GM12878 (cell line): ENCODE results near the gene TEDC1. TPM values are rescaled to one million over a fixed set of nuclear protein-coding genes. Genes with fewer than 3 reads are reported as not detected.

Experiments used
- ATAC-seq: fragments of 200-7000 bp; cut with Tn5 transposase; 3 replicates; pipeline ENCODE4 v1.9.1; 2020; ENCODE audit warnings: mild to moderate bottlenecking, moderate library complexity
- BruUV-seq: library from RNA; stranded (reverse); fragments of 400-500 nt; replicated peaks from 2 replicates; lab custom pipeline; 2021; lab: Mats Ljungman, UMichigan
- CTCF ChIA-PET: fragments of 300-600 bp; sonication (Branson Sonifier 250); formaldehyde crosslinking; extraction: SDS; loops from one replicate; lab custom pipeline; 2021; ENCODE audit warnings: inconsistent platforms; lab: Yijun Ruan, JAX
- POLR2A ChIA-PET: fragments of 350-600 bp; formaldehyde crosslinking; extraction: SDS; loops from one replicate; lab custom pipeline; 2021; ENCODE audit warnings: inconsistent platforms; lab: Charles Lee
- RAD21 ChIA-PET: fragments of 300-600 bp; sonication (Branson Sonifier 250); formaldehyde crosslinking; loops from one replicate; lab custom pipeline; 2023; ENCODE audit warnings: antibody characterized with exemption; ENCODE audit not compliant: unreplicated experiment; lab: Charles Lee
- SMC1A ChIA-PET: fragments of 300-600 bp; sonication (Branson Sonifier 250); formaldehyde crosslinking; loops from one replicate; lab custom pipeline; 2023; ENCODE audit not compliant: unreplicated experiment, uncharacterized antibody; lab: Charles Lee
- DNase-seq: peaks from one replicate; pipeline ENCODE4 v3.0.0-alpha.2; 2011; ENCODE audit warnings: low read depth, low spot score
- FAIRE-seq: peaks from 3 replicates; lab custom pipeline; 2011; peaks lifted over from hg19 to GRCh38; lab: Jason Lieb, UNC
- H2AFZ ChIP-seq: 2 replicates; pipeline ENCODE4 v1.6.0; 2011; ENCODE audit warnings: low read depth, low read length, control low read depth; ENCODE audit not compliant: control insufficient read depth
- H3K27ac ChIP-seq: 2 replicates; pipeline ENCODE4 v1.5.1; 2011; ENCODE audit warnings: control low read depth; ENCODE audit not compliant: control insufficient read depth, insufficient read depth
- H3K27me3 ChIP-seq, 2 experiments: replicated peaks in 1 of 2; 2 replicates each; pipeline versions ENCODE4 v1.6.0 to v1.6.1; 2011; ENCODE audit warnings: low read length in 1 of 2; ENCODE audit not compliant: control insufficient read depth in 2 of 2, insufficient read depth in 2 of 2
- H3K36me3 ChIP-seq, 2 experiments: 2 replicates each; pipeline ENCODE4 v1.5.1; 2011; ENCODE audit warnings: low read length in 1 of 2; ENCODE audit not compliant: control insufficient read depth in 2 of 2, insufficient read depth in 2 of 2
- H3K4me1 ChIP-seq: 2 replicates; pipeline ENCODE4 v1.6.1; 2011; ENCODE audit warnings: mild to moderate bottlenecking, low read length, moderate library complexity, mixed read lengths; ENCODE audit not compliant: control insufficient read depth, insufficient read depth
- H3K4me2 ChIP-seq: 2 replicates; pipeline ENCODE4 v1.6.0; 2011; ENCODE audit warnings: control low read depth; ENCODE audit not compliant: control insufficient read depth, insufficient read depth
- H3K4me3 ChIP-seq: fragments of 200-600 bp; sonication (generic); 2 replicates; pipeline ENCODE4 v1.5.1; 2016
- H3K79me2 ChIP-seq: 2 replicates; pipeline ENCODE4 v1.6.0; 2011; ENCODE audit warnings: low read length; ENCODE audit not compliant: control insufficient read depth, insufficient read depth
- H3K9ac ChIP-seq: 2 replicates; pipeline ENCODE4 v1.8.0; 2011; ENCODE audit warnings: low read length, control low read depth, mixed read lengths; ENCODE audit not compliant: control insufficient read depth, insufficient read depth
- H3K9me3 ChIP-seq: replicated peaks from 3 replicates; pipeline ENCODE4 v1.5.1; 2011; ENCODE audit warnings: mild to moderate bottlenecking, low read length; ENCODE audit not compliant: control insufficient read depth, insufficient read depth
- H4K20me1 ChIP-seq: 2 replicates; pipeline ENCODE4 v1.6.0; 2011; ENCODE audit not compliant: control insufficient read depth, insufficient read depth
- BMI1 ChIP-seq: fragments of 450-650 bp; IDR thresholded peaks from 2 replicates; pipeline ENCODE4 v1.6.1; 2016; ENCODE audit warnings: mild to moderate bottlenecking, moderate library complexity, borderline replicate concordance
- CREB1 ChIP-seq: IDR thresholded peaks from 2 replicates; pipeline ENCODE4 v1.6.1; 2012; ENCODE audit warnings: low read depth, mild to moderate bottlenecking, inconsistent platforms
- DPF2 ChIP-seq: fragments of 450-650 bp; IDR thresholded peaks from 2 replicates; pipeline ENCODE4 v1.6.1; 2017; ENCODE audit warnings: mild to moderate bottlenecking
- ELK1 ChIP-seq: IDR thresholded peaks from 2 replicates; pipeline ENCODE4 v1.6.1; 2012; ENCODE audit warnings: low read depth, low read length, improper control_type of control experiment
- HDAC2 ChIP-seq: fragments of 200-600 bp; sonication (generic); IDR thresholded peaks from 2 replicates; pipeline ENCODE4 v1.6.1; 2017
- JUND ChIP-seq: IDR thresholded peaks from 2 replicates; pipeline ENCODE4 v1.6.1; 2012; ENCODE audit warnings: low read depth, mild to moderate bottlenecking, low read length, improper control_type of control experiment, moderate library complexity
- KAT2A ChIP-seq: conservative IDR thresholded peaks from 2 replicates; pipeline ENCODE4 v1.6.1; 2011; ENCODE audit warnings: low read depth, low read length; ENCODE audit not compliant: control insufficient read depth
- MYB ChIP-seq: fragments of 150-350 bp; IDR thresholded peaks from 2 replicates; pipeline ENCODE4 v1.6.1; 2014; ENCODE audit warnings: mild to moderate bottlenecking, low read depth, low read length, borderline replicate concordance
- NR2C1 ChIP-seq: fragments of 450-650 bp; IDR thresholded peaks from 2 replicates; pipeline ENCODE4 v1.6.1; 2017; ENCODE audit warnings: antibody characterized with exemption, mild to moderate bottlenecking, moderate library complexity
- NR2F1 ChIP-seq: fragments of 450-650 bp; conservative IDR thresholded peaks from 2 replicates; pipeline ENCODE4 v1.6.1; 2017; ENCODE audit warnings: mild to moderate bottlenecking
- PKNOX1 ChIP-seq: fragments of 450-650 bp; IDR thresholded peaks from 2 replicates; pipeline ENCODE4 v1.6.1; 2016; ENCODE audit warnings: mild to moderate bottlenecking
- RELA ChIP-seq: fragments of 450-650 bp; IDR thresholded peaks from 2 replicates; pipeline ENCODE4 v1.8.0; 2014; ENCODE audit warnings: borderline replicate concordance; ENCODE audit not compliant: partially characterized antibody
- SMARCA5 ChIP-seq: fragments of 450-650 bp; IDR thresholded peaks from 2 replicates; pipeline ENCODE4 v1.6.1; 2017; ENCODE audit warnings: mild to moderate bottlenecking
- SMC3 ChIP-seq: IDR thresholded peaks from 2 replicates; pipeline ENCODE4 v1.6.1; 2011; ENCODE audit warnings: low read length, improper control_type of control experiment, borderline replicate concordance
- SRF ChIP-seq, 2 experiments: IDR thresholded peaks; 2 replicates each; pipeline ENCODE4 v1.6.1; 2011; ENCODE audit warnings: low read depth in 2 of 2, low read length in 2 of 2, mild to moderate bottlenecking in 1 of 2, moderate library complexity in 1 of 2
- TCF3 ChIP-seq: IDR thresholded peaks from 2 replicates; pipeline ENCODE4 v1.6.1; 2012; ENCODE audit warnings: low read depth, mild to moderate bottlenecking, low read length, borderline replicate concordance; ENCODE audit not compliant: insufficient read depth
- YY1 ChIP-seq: IDR thresholded peaks from 2 replicates; pipeline ENCODE4 v1.6.1; 2011; ENCODE audit warnings: low read depth, mild to moderate bottlenecking, low read length
- ZNF217 ChIP-seq: fragments of 450-650 bp; IDR thresholded peaks from 2 replicates; pipeline ENCODE4 v1.6.1; 2017; ENCODE audit warnings: antibody characterized with exemption, mild to moderate bottlenecking
- ZNF687 ChIP-seq: fragments of 450-650 bp; IDR thresholded peaks from 2 replicates; pipeline ENCODE4 v1.6.1; 2017; ENCODE audit warnings: mild to moderate bottlenecking, moderate library complexity
- ZSCAN29 ChIP-seq: fragments of 450-650 bp; IDR thresholded peaks from 2 replicates; pipeline ENCODE4 v1.6.1; 2017; ENCODE audit warnings: mild to moderate bottlenecking, moderate library complexity
- WGBS: methylation state at CpG from one replicate; pipeline ENCODE4 v1.1.6; 2016; ENCODE audit warnings: low lambda C conversion rate; ENCODE audit not compliant: insufficient replicate concordance, insufficient coverage; ENCODE audit errors: missing lambda C conversion rate; 5-methylcytosine and 5-hydroxymethylcytosine counted together
- in situ Hi-C: fragments of 300-500 bp; cut with MboI; formaldehyde crosslinking; loops from 9 replicates; pipeline ENCODE4 v1.14.3; 2018; ENCODE audit warnings: mixed read lengths
- intact Hi-C: fragments of 100-400 bp; cut with micrococcal nuclease; formaldehyde crosslinking; loops from one replicate; pipeline ENCODE4 v1.14.2; 2022; ENCODE audit not compliant: unreplicated experiment
- polyA plus RNA-seq, 11 experiments: library from polyadenylated mRNA; depleted of rRNA in 4 of 11; unstranded in 6 of 11; stranded (reverse) in 5 of 11; fragments of >200 nt; fragmentation: Nextera tagmentation in 4 of 11; fragmentation: Illumina TruSeq in 1 of 11; extraction: Ambion mirVana in 4 of 11; extraction: Trizol in 1 of 11; gene quantifications; 1 replicate in 1 of 11; 2 replicates in 10 of 11; pipeline versions ENCODE4 v1.2.1 to v1.2.3, GENCODE V29; 2011 to 2016; ENCODE audit warnings: inconsistent platforms in 2 of 11, missing spikeins in 2 of 11, low read depth in 1 of 11
- total RNA-seq, 4 experiments: library from RNA; depleted of rRNA in 3 of 4; stranded (reverse); fragments of >200 nt in 3 of 4; fragmentation: Illumina TruSeq in 1 of 4; extraction: Trizol in 1 of 4; gene quantifications; 2 replicates each; pipeline versions ENCODE4 v1.2.1 to v1.2.3, GENCODE V29; 2013 to 2021

The TEDC1 gene
- total and polyA plus RNA-seq, 10 of the 15 experiments (the other 5 are each of a cell fraction or from before 2014, with no cell fraction given): 0.19 to 34.2 (median 14.5) TPM

GRCh38 chr14:105484069-105484996 lies 6.7 kb upstream of the TEDC1 start:
- SMC1A ChIA-PET: no interaction called here
- H3K4me3 ChIP-seq: no peak overlapping the region
- no peak overlapping the region for H3K4me2 ChIP-seq
- no peak overlapping the region for H3K27ac ChIP-seq
- BruUV-seq: no TSS peak
- peaks cover 37% of the 10 kb centered on the region for H3K4me1 ChIP-seq
- H3K79me2 ChIP-seq: peaks cover 3% of the 10 kb centered on the region
- intact Hi-C loops (loop anchor here (10.0 kb wide), 1 partner anchor 420 kb away; the partner anchor contains the start of gene GPR132), in situ Hi-C loops (no loop called here)
- POLR2A ChIA-PET: no interaction called here
- RAD21 ChIA-PET: no interaction called here
- H4K20me1 ChIP-seq: no peaks in the 10 kb centered on the region
- H3K9me3 ChIP-seq: no peaks in the 10 kb centered on the region
- FAIRE-seq (no peak), ATAC-seq (no peak), DNase-seq (no peak)
- H2AFZ ChIP-seq: no peak overlapping the region
- H3K36me3 ChIP-seq: no peaks in the 10 kb centered on the region
- CTCF ChIA-PET: no interaction called here
- WGBS: 52% methylated on average over 20 of the region's 20 CpGs
- no peak overlapping the region for H3K9ac ChIP-seq
- TF ChIP-seq ZNF687 (no peak), MYB (no peak), HDAC2 (no peak), RELA (no peak), PKNOX1 (no peak), SMARCA5 (no peak), SMC3 (no peak), NR2F1 (no peak), SRF (IDR thresholded peaks at IDR 0.05; ENCODE audit: low read depth in 2 of 2, low read length in 2 of 2) (no peak), TCF3 (no peak), CREB1 (no peak), YY1 (no peak), ZSCAN29 (no peak), DPF2 (no peak), ZNF217 (no peak), ELK1 (no peak), KAT2A (no peak), NR2C1 (no peak), BMI1 (no peak), JUND (no peak)
- TF ChIP-seq, all 136 proteins: peak for 0
- no peaks in the 10 kb centered on the region for H3K27me3 ChIP-seq
